GM23248 (cell line): ENCODE data around the gene KHDRBS2. TPM values are rescaled to one million over a fixed set of nuclear protein-coding genes. Genes with fewer than 3 reads are reported as not detected.

Source experiments
- DNase-seq: peaks from one replicate; pipeline ENCODE4 v3.0.0-alpha.2; 2015
- H2AFZ ChIP-seq: fragments of 200-600 bp; sonication (generic); 2 replicates; pipeline ENCODE4 v1.6.1; 2016; ENCODE audit warnings: antibody characterized with exemption
- H3F3A ChIP-seq: fragments of 200-600 bp; sonication (generic); 2 replicates; pipeline ENCODE4 v1.6.1; 2016; ENCODE audit warnings: mild to moderate bottlenecking, antibody characterized with exemption, mixed run types; ENCODE audit not compliant: insufficient read depth
- H3K27ac ChIP-seq: fragments of 200-600 bp; sonication (generic); 2 replicates; pipeline ENCODE4 v1.5.1; 2016; ENCODE audit warnings: mild to moderate bottlenecking
- H3K27me3 ChIP-seq: fragments of 200-600 bp; sonication (generic); replicated peaks from 2 replicates; pipeline ENCODE4 v1.6.1; 2016; ENCODE audit warnings: mild to moderate bottlenecking; ENCODE audit not compliant: insufficient read depth
- H3K36me3 ChIP-seq: fragments of 200-600 bp; sonication (generic); 2 replicates; pipeline ENCODE4 v1.6.1; 2016; ENCODE audit warnings: low read depth, mild to moderate bottlenecking
- H3K4me1 ChIP-seq: fragments of 200-600 bp; sonication (generic); 2 replicates; pipeline ENCODE4 v1.6.1; 2016; ENCODE audit warnings: mild to moderate bottlenecking; ENCODE audit not compliant: insufficient read depth
- H3K4me2 ChIP-seq: fragments of 200-600 bp; sonication (generic); one replicate; pipeline ENCODE4 v1.6.1; 2016; ENCODE audit warnings: mild to moderate bottlenecking; ENCODE audit not compliant: unreplicated experiment
- H3K4me3 ChIP-seq: fragments of 200-600 bp; sonication (generic); 2 replicates; pipeline ENCODE4 v1.5.1; 2016; ENCODE audit warnings: mild to moderate bottlenecking
- H3K79me2 ChIP-seq: fragments of 200-600 bp; sonication (generic); 2 replicates; pipeline ENCODE4 v1.6.1; 2016; ENCODE audit warnings: mild to moderate bottlenecking; ENCODE audit not compliant: insufficient read depth
- H3K9ac ChIP-seq: fragments of 200-600 bp; sonication (generic); 2 replicates; pipeline ENCODE4 v1.6.1; 2016; ENCODE audit warnings: mild to moderate bottlenecking
- H3K9me2 ChIP-seq: fragments of 200-600 bp; sonication (generic); 2 replicates; pipeline ENCODE4 v1.6.1; 2016; ENCODE audit warnings: mixed run types, mild to moderate bottlenecking, moderate library complexity; ENCODE audit not compliant: insufficient read depth
- H3K9me3 ChIP-seq: fragments of 200-600 bp; sonication (generic); one replicate; pipeline ENCODE4 v1.6.1; 2017; ENCODE audit warnings: low read depth
- H4K20me1 ChIP-seq: fragments of 200-600 bp; sonication (generic); 2 replicates; pipeline ENCODE4 v1.6.0; 2016; ENCODE audit not compliant: insufficient read depth
- EZH2 ChIP-seq: fragments of 200-600 bp; sonication (generic); IDR thresholded peaks from 2 replicates; pipeline ENCODE4 v1.6.1; 2018; ENCODE audit warnings: antibody characterized with exemption, mild to moderate bottlenecking; ENCODE audit not compliant: insufficient read depth, poor library complexity, severe bottlenecking
- EZH2phosphoT487 ChIP-seq: fragments of 200-600 bp; sonication (generic); IDR thresholded peaks from 2 replicates; pipeline ENCODE4 v1.6.1; 2018; ENCODE audit warnings: antibody characterized with exemption, moderate library complexity, mild to moderate bottlenecking, low read depth; ENCODE audit not compliant: insufficient read depth
- WGBS, 2 experiments: methylation state at CpG; one replicate each; pipeline ENCODE4 v1.1.6; 2015 to 2017; ENCODE audit warnings: low lambda C conversion rate in 2 of 2, low coverage in 1 of 2; ENCODE audit errors: missing lambda C conversion rate in 2 of 2; 5-methylcytosine and 5-hydroxymethylcytosine counted together
- in situ Hi-C: fragments of 300-500 bp; cut with MboI; formaldehyde crosslinking; loops from 2 replicates; pipeline ENCODE4 v1.15.0; 2020
- polyA plus RNA-seq: library from polyadenylated mRNA; unstranded; fragments of >200 nt; fragmentation: Nextera tagmentation; extraction: Ambion mirVana; gene quantifications from 2 replicates; pipeline ENCODE4 v1.2.1, GENCODE V29; 2016
- total RNA-seq: library from RNA; depleted of rRNA; stranded (reverse); fragments of >200 nt; shearing (Covaris generic); gene quantifications from 2 replicates; pipeline ENCODE4 v1.2.3, GENCODE V29; 2014

KHDRBS2 gene
- total and polyA plus RNA-seq, 2 experiments from 2014 or later = not detected

- no peaks in the 10 kb centered on the region for H3K27me3 ChIP-seq
- TF ChIP-seq EZH2 = no peak
- TF ChIP-seq EZH2phosphoT487 = no peak
- in situ Hi-C loops = no loop called here
- H3K4me2 ChIP-seq = no peak overlapping the region
- H2AFZ ChIP-seq = no peak overlapping the region
- WGBS, 2 experiments = 9 to 16% methylated on average over 4 of the region's 4 CpGs
- no peaks in the 10 kb centered on the region for H4K20me1 ChIP-seq
- H3K4me1 ChIP-seq = no peaks in the 10 kb centered on the region
- H3K9me2 ChIP-seq = no peaks in the 10 kb centered on the region
- H3K79me2 ChIP-seq = no peaks in the 10 kb centered on the region
- H3K9me3 ChIP-seq = no peaks in the 10 kb centered on the region
- H3K9ac ChIP-seq = no peak overlapping the region
- DNase-seq = no peak
- no peaks in the 10 kb centered on the region for H3K36me3 ChIP-seq
- no peak overlapping the region for H3K4me3 ChIP-seq
- no peaks in the 10 kb centered on the region for H3F3A ChIP-seq
- H3K27ac ChIP-seq = no peak overlapping the region
Measured at GRCh38 chr6:62146954-62147853, 138.8 kb downstream of the KHDRBS2 start.

GRCh38 chr6:62129127-62129526 lies 156.9 kb downstream of the KHDRBS2 start:
- WGBS, 2 experiments = 3 to 8% methylated on average over 1 of the region's 1 CpG
- Histone ChIP-seq H3K4me1 (no peaks in the 10 kb centered on the region), H3K9me2 (0 out of 2 replicates have a peak, but pooled peaks cover 4% of the 10 kb centered on the region), H3K27ac (no peak overlapping the region), H3K27me3 (no peaks in the 10 kb centered on the region), H3K9ac (no peak overlapping the region), H3K4me2 (no peak overlapping the region), H3K79me2 (no peaks in the 10 kb centered on the region), H3K4me3 (no peak overlapping the region), H4K20me1 (no peaks in the 10 kb centered on the region), H2AFZ (no peak overlapping the region), H3K36me3 (no peaks in the 10 kb centered on the region), H3F3A (no peaks in the 10 kb centered on the region), H3K9me3 (no peaks in the 10 kb centered on the region)
- in situ Hi-C loops = no loop called here
- TF ChIP-seq EZH2 (no peak), EZH2phosphoT487 (no peak)
- DNase-seq = no peak

GRCh38 chr6:62119401-62119800 lies 166.6 kb downstream of the KHDRBS2 start:
- no peaks in the 10 kb centered on the region for H3K36me3 ChIP-seq
- no peak overlapping the region for H3K27ac ChIP-seq
- no peak overlapping the region for H2AFZ ChIP-seq
- no peak overlapping the region for H3K9ac ChIP-seq
- H4K20me1 ChIP-seq = no peaks in the 10 kb centered on the region
- in situ Hi-C loops = no loop called here
- TF ChIP-seq EZH2phosphoT487 (no peak), EZH2 (no peak)
- H3K4me3 ChIP-seq = no peak overlapping the region
- no peak for DNase-seq
- H3K27me3 ChIP-seq = no peaks in the 10 kb centered on the region
- no peaks in the 10 kb centered on the region for H3K4me1 ChIP-seq
- H3K4me2 ChIP-seq = no peak overlapping the region
- WGBS, 2 experiments = 8 to 20% methylated on average over 1 of the region's 1 CpG
- H3F3A ChIP-seq = no peaks in the 10 kb centered on the region
- H3K9me3 ChIP-seq = no peaks in the 10 kb centered on the region
- H3K9me2 ChIP-seq = no peaks in the 10 kb centered on the region
- no peaks in the 10 kb centered on the region for H3K79me2 ChIP-seq

- no peaks in the 10 kb centered on the region for H3K27me3 ChIP-seq
- no peaks in the 10 kb centered on the region for H3K9me3 ChIP-seq
- in situ Hi-C loops = no loop called here
- H3K27ac ChIP-seq = no peak overlapping the region
- no peak overlapping the region for H3K4me3 ChIP-seq
- no peaks in the 10 kb centered on the region for H4K20me1 ChIP-seq
- DNase-seq = no peak
- H3K9ac ChIP-seq = no peak overlapping the region
- H3K79me2 ChIP-seq = no peaks in the 10 kb centered on the region
- no peaks in the 10 kb centered on the region for H3K9me2 ChIP-seq
- no peak for TF ChIP-seq EZH2phosphoT487
- no peak for TF ChIP-seq EZH2
- no peak overlapping the region for H3K4me2 ChIP-seq
- H2AFZ ChIP-seq = no peak overlapping the region
- H3F3A ChIP-seq = no peaks in the 10 kb centered on the region
- WGBS, 2 experiments = 30% methylated on average over 7 to 8 of the region's 8 CpGs
- H3K4me1 ChIP-seq = no peaks in the 10 kb centered on the region
- no peaks in the 10 kb centered on the region for H3K36me3 ChIP-seq
Measured at GRCh38 chr6:62103186-62103859, 182.7 kb downstream of the KHDRBS2 start.
